ENCODE results near the gene LANCL3.

Gene LANCL3

GRCh38 chrX:37676811-37677210, 105.3 kb downstream of the LANCL3 start:
- Histone ChIP-seq H4K20me1 (ENCODE audit: low read depth, low read length) (no peaks in the 10 kb centered on the region), H3K36me3 (ENCODE audit: low read length) (no peaks in the 10 kb centered on the region), H2AFZ (ENCODE audit: low read depth, low read length, severe bottlenecking) (no peak overlapping the region), H3K27me3 (ENCODE audit: low read length) (no peaks in the 10 kb centered on the region), H3K27ac (ENCODE audit: low read depth, low read length) (no peak overlapping the region), H3F3A (ENCODE audit: insufficient read depth) (no peaks in the 10 kb centered on the region), H3K9me2 (replicated peaks; ENCODE audit: insufficient read depth, low read length) (no peaks in the 10 kb centered on the region), H3K4me3 (ENCODE audit: insufficient read depth, low read length, poor library complexity, severe bottlenecking) (no peak overlapping the region), H3K9ac (ENCODE audit: low read length) (no peak overlapping the region), H3K79me2 (ENCODE audit: insufficient read depth, low read length) (no peaks in the 10 kb centered on the region), H3K4me2 (ENCODE audit: low read depth, low read length, poor library complexity, severe bottlenecking) (no peak overlapping the region), H3K9me3 (ENCODE audit: insufficient read depth, low read length) (no peaks in the 10 kb centered on the region)
- TF ChIP-seq, protein P1, sequence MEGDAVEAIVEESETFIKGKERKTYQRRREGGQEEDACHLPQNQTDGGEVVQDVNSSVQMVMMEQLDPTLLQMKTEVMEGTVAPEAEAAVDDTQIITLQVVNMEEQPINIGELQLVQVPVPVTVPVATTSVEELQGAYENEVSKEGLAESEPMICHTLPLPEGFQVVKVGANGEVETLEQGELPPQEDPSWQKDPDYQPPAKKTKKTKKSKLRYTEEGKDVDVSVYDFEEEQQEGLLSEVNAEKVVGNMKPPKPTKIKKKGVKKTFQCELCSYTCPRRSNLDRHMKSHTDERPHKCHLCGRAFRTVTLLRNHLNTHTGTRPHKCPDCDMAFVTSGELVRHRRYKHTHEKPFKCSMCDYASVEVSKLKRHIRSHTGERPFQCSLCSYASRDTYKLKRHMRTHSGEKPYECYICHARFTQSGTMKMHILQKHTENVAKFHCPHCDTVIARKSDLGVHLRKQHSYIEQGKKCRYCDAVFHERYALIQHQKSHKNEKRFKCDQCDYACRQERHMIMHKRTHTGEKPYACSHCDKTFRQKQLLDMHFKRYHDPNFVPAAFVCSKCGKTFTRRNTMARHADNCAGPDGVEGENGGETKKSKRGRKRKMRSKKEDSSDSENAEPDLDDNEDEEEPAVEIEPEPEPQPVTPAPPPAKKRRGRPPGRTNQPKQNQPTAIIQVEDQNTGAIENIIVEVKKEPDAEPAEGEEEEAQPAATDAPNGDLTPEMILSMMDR (IDR thresholded peaks at IDR 0.05; ENCODE audit: insufficient read depth, low read length, poor library complexity, severe bottlenecking), result no peak
- no peak for TF ChIP-seq EZH2phosphoT487 (conservative IDR thresholded peaks at IDR 0.05; ENCODE audit: low read length)

DNA sequence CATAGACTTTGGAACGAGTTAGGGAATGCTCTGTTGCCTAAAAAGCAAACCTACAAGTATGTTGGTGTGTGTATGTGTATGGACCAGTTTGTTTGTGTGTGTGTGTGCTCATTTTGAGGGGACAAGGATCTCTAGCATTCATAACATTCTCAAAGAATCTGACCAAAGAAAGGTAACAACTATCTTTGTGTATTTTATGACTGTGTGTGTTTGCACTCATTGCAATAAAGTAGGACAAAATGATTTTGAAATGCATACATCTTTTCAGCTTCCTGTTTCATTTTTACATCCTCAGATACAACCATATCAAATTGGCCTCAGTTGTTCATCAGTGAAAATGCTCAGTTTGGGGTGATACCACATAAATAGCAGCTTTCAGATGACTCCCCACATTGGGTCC, 105.8 kb downstream of the LANCL3 start:
- Histone ChIP-seq H3K4me3 (ENCODE audit: insufficient read depth, low read length, poor library complexity, severe bottlenecking) (no peak overlapping the region), H3K79me2 (ENCODE audit: insufficient read depth, low read length) (no peaks in the 10 kb centered on the region), H3K9me3 (ENCODE audit: insufficient read depth, low read length) (no peaks in the 10 kb centered on the region), H3K36me3 (ENCODE audit: low read length) (no peaks in the 10 kb centered on the region), H3K27me3 (ENCODE audit: low read length) (no peaks in the 10 kb centered on the region), H4K20me1 (ENCODE audit: low read depth, low read length) (no peaks in the 10 kb centered on the region), H3F3A (ENCODE audit: insufficient read depth) (no peaks in the 10 kb centered on the region), H3K9me2 (replicated peaks; ENCODE audit: insufficient read depth, low read length) (no peaks in the 10 kb centered on the region), H3K4me2 (ENCODE audit: low read depth, low read length, poor library complexity, severe bottlenecking) (no peak overlapping the region), H3K27ac (ENCODE audit: low read depth, low read length) (no peak overlapping the region), H2AFZ (ENCODE audit: low read depth, low read length, severe bottlenecking) (no peak overlapping the region), H3K9ac (ENCODE audit: low read length) (no peak overlapping the region)
- no peak for TF ChIP-seq EZH2phosphoT487 (conservative IDR thresholded peaks at IDR 0.05; ENCODE audit: low read length)
- TF ChIP-seq, protein P1 (IDR thresholded peaks at IDR 0.05; ENCODE audit: insufficient read depth, low read length, poor library complexity, severe bottlenecking), result no peak

DNA sequence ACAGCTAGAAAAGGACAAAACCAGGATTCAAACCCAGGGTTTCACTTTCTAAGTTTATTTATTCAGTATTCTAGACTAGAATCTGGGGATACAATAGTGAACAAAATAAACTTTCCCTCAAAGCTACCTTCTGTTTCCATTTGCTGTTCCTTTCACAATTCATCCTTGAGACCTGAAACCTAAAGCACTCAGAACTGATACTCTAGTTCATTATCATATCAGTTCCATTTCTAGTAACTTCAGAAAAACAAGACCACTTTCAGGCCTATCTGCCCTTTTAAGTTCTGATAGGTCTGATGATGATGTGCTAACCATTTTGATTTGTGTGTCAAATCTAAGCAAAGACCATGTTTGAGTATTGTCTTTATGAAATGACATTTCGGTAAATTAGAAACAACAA, 106.3 kb downstream of the LANCL3 start:
- Histone ChIP-seq H3K27ac (ENCODE audit: low read depth, low read length) (no peak overlapping the region), H3K9me2 (replicated peaks; ENCODE audit: insufficient read depth, low read length) (no peaks in the 10 kb centered on the region), H3K4me2 (ENCODE audit: low read depth, low read length, poor library complexity, severe bottlenecking) (no peak overlapping the region), H3K9ac (ENCODE audit: low read length) (no peak overlapping the region), H3K36me3 (ENCODE audit: low read length) (no peaks in the 10 kb centered on the region), H2AFZ (ENCODE audit: low read depth, low read length, severe bottlenecking) (no peak overlapping the region), H3K4me3 (ENCODE audit: insufficient read depth, low read length, poor library complexity, severe bottlenecking) (no peak overlapping the region), H3K79me2 (ENCODE audit: insufficient read depth, low read length) (no peaks in the 10 kb centered on the region), H3F3A (ENCODE audit: insufficient read depth) (no peaks in the 10 kb centered on the region), H3K27me3 (ENCODE audit: low read length) (no peaks in the 10 kb centered on the region), H3K9me3 (ENCODE audit: insufficient read depth, low read length) (no peaks in the 10 kb centered on the region), H4K20me1 (ENCODE audit: low read depth, low read length) (no peaks in the 10 kb centered on the region)
- TF ChIP-seq, protein P1 (IDR thresholded peaks at IDR 0.05; ENCODE audit: insufficient read depth, low read length, poor library complexity, severe bottlenecking), result no peak
- no peak for TF ChIP-seq EZH2phosphoT487 (conservative IDR thresholded peaks at IDR 0.05; ENCODE audit: low read length)

Data from SU-DHL-6 (cell line).